Measurements from ENCODE around the gene TSNAXIP1. TPM values are rescaled to one million over a fixed set of nuclear protein-coding genes. Genes with fewer than 3 reads are reported as not detected.

Gene TSNAXIP1
- total and polyA plus RNA-seq, 10 of the 15 experiments (the other 5 are each of a cell fraction or from before 2014, with no cell fraction given): 0.09 to 0.63 (median 0.37) TPM; not detected in 1

- TF ChIP-seq BCLAF1 (IDR thresholded peaks at IDR 0.05) (no peak), CBX5 (IDR thresholded peaks at IDR 0.05; ENCODE audit: low read depth) (no peak), RUNX3 (IDR thresholded peaks at IDR 0.05; ENCODE audit: low read length) (peak; percentile 87), NFYA (IDR thresholded peaks at IDR 0.05; ENCODE audit: borderline replicate concordance, low read depth, low read length) (no peak), PAX5 (IDR thresholded peaks at IDR 0.05; ENCODE audit: borderline replicate concordance, low read depth, low read length) (peak; percentile 10; the same call in 1 of the 2 replicates), ZZZ3 (IDR thresholded peaks at IDR 0.05; ENCODE audit: control insufficient read depth, insufficient read length, low read depth) (no peak), PML (IDR thresholded peaks at IDR 0.05; ENCODE audit: low read length) (peak; percentile 83; the same call in 1 of the 2 replicates), FOXK2 (IDR thresholded peaks at IDR 0.05) (no peak), SP1 (IDR thresholded peaks at IDR 0.05; ENCODE audit: low read depth, low read length) (peak; percentile 70), ZBTB40 (IDR thresholded peaks at IDR 0.05; ENCODE audit: borderline replicate concordance) (peak; percentile 83), RB1 (IDR thresholded peaks at IDR 0.05; ENCODE audit: borderline replicate concordance) (no peak; the same call in 1 of the 2 replicates), GABPA (IDR thresholded peaks at IDR 0.05; ENCODE audit: low read depth) (peak; percentile 77), PBX3 (IDR thresholded peaks at IDR 0.05; ENCODE audit: insufficient replicate concordance, low read depth, low read length) (no peak), MXI1 (IDR thresholded peaks at IDR 0.05; ENCODE audit: low read depth, low read length) (no peak; the same call in 1 of the 2 replicates), CREM (IDR thresholded peaks at IDR 0.05; ENCODE audit: low read depth) (peak; percentile 91), HCFC1 (IDR thresholded peaks at IDR 0.05; ENCODE audit: low read length) (peak; percentile 96), MEF2B (IDR thresholded peaks at IDR 0.05; ENCODE audit: partially characterized antibody, poor library complexity, severe bottlenecking) (peak; percentile 90), MAX (IDR thresholded peaks at IDR 0.05; ENCODE audit: low read depth, low read length) (peak; percentile 70; the same call in 1 of the 2 replicates), SUPT20H (IDR thresholded peaks at IDR 0.05; ENCODE audit: borderline replicate concordance, control insufficient read depth, low read depth, low read length) (no peak), RELA (IDR thresholded peaks at IDR 0.05; ENCODE audit: borderline replicate concordance, partially characterized antibody) (peak; percentile 65), FOXM1 (IDR thresholded peaks at IDR 0.05; ENCODE audit: low read depth, low read length) (no peak), BCL11A (IDR thresholded peaks at IDR 0.05; ENCODE audit: low read depth, low read length) (no peak), NBN (IDR thresholded peaks at IDR 0.05) (peak; percentile 75)
Observed at GRCh38 chr16:67846320-67847063, 39.8 kb downstream of the TSNAXIP1 start, which contains the start of gene NUTF2 (continued).
